GM19463 (cell line): ENCODE data around the gene ATIC.
A peak's percentile ranks its signal among the peaks of the same experiment; 100 is the strongest.

ENCODE experiments used
- ATAC-seq: cut with Tn5 transposase; IDR thresholded peaks from one replicate; pipeline ENCODE4 v1.9.1; 2021; ENCODE audit warnings: mild to moderate bottlenecking, moderate library complexity; ENCODE audit not compliant: unreplicated experiment

The ATIC gene

GRCh38 chr2:215314896-215315295 lies 3.0 kb downstream of the ATIC start:
- no peak for ATAC-seq

GRCh38 chr2:215315301-215315700 lies 3.4 kb downstream of the ATIC start:
- no peak for ATAC-seq

GRCh38 chr2:215316336-215316735 lies 4.5 kb downstream of the ATIC start:
- no peak for ATAC-seq

GRCh38 chr2:215319500-215319899 lies 7.6 kb downstream of the ATIC start:
- no peak for ATAC-seq

GRCh38 chr2:215320102-215320501 lies 8.2 kb downstream of the ATIC start:
- ATAC-seq = no peak

GRCh38 chr2:215320679-215321078 lies 8.8 kb downstream of the ATIC start:
- ATAC-seq = no peak

- no peak for ATAC-seq
Observed at GRCh38 chr2:215324811-215325210, 13.0 kb downstream of the ATIC start.

GRCh38 chr2:215328066-215328465 lies 16.2 kb downstream of the ATIC start:
- ATAC-seq = no peak

GRCh38 chr2:215332872-215333595 lies 21.2 kb downstream of the ATIC start:
- ATAC-seq = peak; percentile 83

GRCh38 chr2:215338883-215339679 lies 27.2 kb downstream of the ATIC start:
- ATAC-seq = no peak

GRCh38 chr2:215347878-215348277 lies 36.0 kb downstream of the ATIC start:
- ATAC-seq = no peak

GRCh38 chr2:215352602-215353001 lies 40.7 kb downstream of the ATIC start:
- ATAC-seq = no peak

- ATAC-seq = no peak
Observed at GRCh38 chr2:215354771-215355695, 43.2 kb downstream of the ATIC start.

- ATAC-seq = no peak
Observed at GRCh38 chr2:215355801-215356200, 43.9 kb downstream of the ATIC start.

- no peak for ATAC-seq
Observed at GRCh38 chr2:215356334-215356947, 44.6 kb downstream of the ATIC start.

- ATAC-seq = no peak
Observed at GRCh38 chr2:215356948-215357461, 45.1 kb downstream of the ATIC start.

GRCh38 chr2:215357660-215358059 lies 45.8 kb downstream of the ATIC start:
- ATAC-seq = no peak

- no peak for ATAC-seq
Observed at GRCh38 chr2:215358312-215358845, 46.5 kb downstream of the ATIC start.

GRCh38 chr2:215358891-215359575 lies 47.2 kb downstream of the ATIC start:
- no peak for ATAC-seq

GRCh38 chr2:215359576-215359922 lies 47.7 kb downstream of the ATIC start:
- no peak for ATAC-seq
